Fibroblast of the aortic adventitia (primary cell): ENCODE results near the gene CBLB. TPM values are rescaled to one million over a fixed set of nuclear protein-coding genes. Genes with fewer than 3 reads are reported as not detected.

Source experiments
- DNase-seq: peaks from one replicate; pipeline ENCODE4 v3.0.0-alpha.2; 2010; ENCODE audit warnings: low read depth
- H3K4me3 ChIP-seq: 2 replicates; pipeline ENCODE4 v1.5.1; 2011; ENCODE audit warnings: low read depth, mild to moderate bottlenecking, control low read depth, low read length, moderate library complexity
- CTCF ChIP-seq: IDR thresholded peaks from 2 replicates; pipeline ENCODE4 v1.5.1; 2011; ENCODE audit warnings: mild to moderate bottlenecking, low read length, control low read depth, inconsistent platforms; ENCODE audit not compliant: insufficient read depth
- total RNA-seq: library from RNA; depleted of rRNA; stranded (reverse); fragments of >200 nt; gene quantifications from 2 replicates; pipeline ENCODE4 v1.2.3, GENCODE V29; 2012; ENCODE audit warnings: low replicate concordance

Gene CBLB
- total RNA-seq, 1 donor = 63.9 TPM

DNA sequence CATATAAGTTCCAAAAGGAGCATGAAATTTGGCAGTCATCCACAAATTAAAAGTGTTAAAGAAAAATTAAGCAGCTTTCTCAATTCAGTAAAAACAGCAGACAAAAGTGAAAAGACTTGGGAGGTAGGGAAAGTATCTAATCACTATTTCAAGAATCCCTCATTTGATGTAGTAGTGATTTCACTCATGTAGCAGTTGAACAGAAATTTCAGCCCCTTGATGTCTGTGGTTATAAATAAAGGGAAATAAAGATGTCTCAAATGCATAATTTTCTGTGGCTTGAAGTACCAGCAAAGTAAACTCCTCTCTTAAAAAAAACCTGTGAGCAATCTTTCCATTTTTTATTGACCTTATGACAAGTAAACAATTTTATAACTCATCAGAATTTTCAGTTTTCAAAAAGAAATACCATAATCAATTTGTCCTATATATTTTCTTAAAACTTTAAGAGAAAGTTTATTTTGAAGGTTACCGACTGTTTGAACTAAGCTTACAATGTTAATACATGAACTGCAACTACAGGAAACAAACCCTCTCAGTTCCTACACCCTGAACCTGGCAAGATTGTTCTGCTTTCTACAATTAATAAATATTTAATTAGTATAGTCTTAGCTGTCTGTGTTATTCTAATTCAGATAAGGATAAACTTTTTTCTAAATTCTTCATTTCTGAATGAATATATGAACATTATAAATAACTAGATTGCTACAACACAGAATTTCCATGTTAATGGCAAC lies 94.2 kb downstream of the CBLB start:
- H3K4me3 ChIP-seq = no peak overlapping the region
- DNase-seq = no peak
- TF ChIP-seq CTCF = no peak

- TF ChIP-seq CTCF = no peak
- DNase-seq = no peak
- H3K4me3 ChIP-seq = no peak overlapping the region
Observed at GRCh38 chr3:105773291-105773690, 95.5 kb downstream of the CBLB start.

DNA sequence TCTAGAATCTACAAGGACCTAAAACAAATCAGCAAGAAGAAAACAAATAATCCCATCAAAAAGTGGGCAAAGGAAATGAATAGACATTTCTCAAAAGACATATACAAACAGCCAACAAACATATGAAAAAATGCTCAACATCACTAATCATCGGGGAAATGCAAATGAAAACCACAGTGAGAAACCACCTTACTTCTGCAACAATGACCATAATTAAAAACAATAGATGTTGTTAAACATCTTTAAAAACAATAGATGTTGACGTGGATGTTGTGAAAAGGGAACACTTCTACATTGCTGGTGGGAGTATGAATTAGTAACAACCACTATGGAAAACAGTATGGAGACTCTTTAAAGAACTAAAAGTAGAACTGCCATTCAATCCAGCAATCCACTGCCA lies 96.2 kb downstream of the CBLB start:
- H3K4me3 ChIP-seq = no peak overlapping the region
- no peak for DNase-seq
- TF ChIP-seq CTCF = no peak

DNA sequence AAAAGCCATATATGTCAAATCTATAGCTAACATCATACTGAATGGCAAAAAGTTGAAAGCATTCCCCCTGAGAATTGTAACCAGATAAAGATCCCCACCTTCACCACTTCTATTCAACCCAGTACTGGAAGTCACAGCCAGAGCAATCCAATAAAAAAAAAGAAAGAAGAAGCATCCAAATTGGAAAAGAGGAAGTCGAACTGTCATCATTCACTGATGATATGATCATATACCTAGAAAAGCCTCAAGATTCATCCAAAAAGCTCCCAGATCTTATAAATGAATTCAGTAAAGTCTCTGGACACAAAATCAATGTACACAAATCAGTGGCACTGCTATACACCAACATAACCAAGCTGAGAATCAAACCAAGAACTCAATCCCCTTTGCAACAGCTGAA lies 97.4 kb downstream of the CBLB start:
- no peak overlapping the region for H3K4me3 ChIP-seq
- TF ChIP-seq CTCF = no peak
- DNase-seq = no peak

DNA sequence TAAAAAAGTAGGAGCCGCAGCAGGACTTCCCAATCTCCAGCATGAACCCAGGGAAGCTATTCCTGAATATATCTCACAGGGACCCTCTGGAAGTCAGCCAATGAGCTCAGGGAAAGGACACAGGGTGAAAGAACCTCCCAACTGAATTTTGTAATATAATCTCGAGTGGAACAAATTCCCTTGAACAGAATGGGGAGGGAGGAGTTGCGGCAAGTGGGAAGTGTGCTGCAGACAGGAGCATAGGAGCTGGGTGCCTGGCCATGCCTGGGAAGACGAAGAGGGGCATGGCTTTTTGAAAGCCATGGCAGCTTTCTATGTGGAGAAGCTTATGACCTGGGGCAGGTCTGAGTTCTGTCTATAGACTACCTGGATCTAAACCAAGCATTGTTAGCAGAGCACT lies 98.4 kb downstream of the CBLB start:
- H3K4me3 ChIP-seq = no peak overlapping the region
- DNase-seq = no peak
- no peak for TF ChIP-seq CTCF

DNA sequence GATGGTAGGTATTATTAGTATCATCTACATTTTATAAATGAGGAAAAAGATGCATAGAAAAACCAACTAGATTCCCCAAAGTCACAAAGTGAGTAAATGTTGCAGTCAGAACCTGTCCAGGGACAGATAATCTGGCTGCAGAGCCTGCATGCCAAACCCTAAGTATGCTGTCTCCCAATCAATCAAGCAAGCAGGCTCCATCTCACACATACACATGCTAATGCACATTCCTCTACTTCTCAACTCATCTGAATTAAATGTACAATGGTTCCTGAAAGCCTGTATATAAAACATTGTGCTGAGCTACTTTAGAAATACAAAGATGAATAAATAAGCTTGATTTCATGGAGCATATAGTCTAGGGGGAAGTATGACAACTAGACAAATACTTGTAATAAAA lies 101.0 kb downstream of the CBLB start:
- TF ChIP-seq CTCF = no peak
- no peak for DNase-seq
- no peak overlapping the region for H3K4me3 ChIP-seq

DNA sequence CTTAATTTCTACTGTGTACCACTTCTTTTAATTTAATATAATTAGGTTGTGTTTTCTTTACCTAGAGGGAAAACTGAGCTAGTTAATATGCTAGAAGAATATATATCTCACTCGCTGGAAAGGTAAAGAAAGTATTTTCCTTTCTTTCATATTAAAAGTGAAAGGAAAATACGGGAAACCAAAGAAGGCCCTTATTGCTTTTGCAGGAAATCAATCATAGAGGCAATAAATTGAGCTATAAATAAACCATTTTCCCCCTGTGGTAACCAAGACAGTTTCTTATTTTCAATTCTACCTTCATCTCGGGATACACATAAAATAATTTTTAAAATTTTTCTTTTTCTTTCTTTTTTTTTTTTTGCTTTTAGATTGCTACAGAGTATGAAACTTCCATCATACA lies 101.6 kb downstream of the CBLB start:
- H3K4me3 ChIP-seq = no peak overlapping the region
- DNase-seq = no peak
- TF ChIP-seq CTCF = no peak
